Glutamatergic neuron (in vitro differentiated cells): Measurements from ENCODE around the gene WDR7. TPM values are rescaled to one million over a fixed set of nuclear protein-coding genes. Genes with fewer than 3 reads are reported as not detected.

Experiments
- DNase-seq: peaks from one replicate; pipeline ENCODE4 v3.0.0; 2022
- H3K27ac Mint-ChIP-seq: one replicate; pipeline ENCODE4 v1.8.0; 2020; ENCODE audit warnings: mild to moderate bottlenecking, mixed read lengths, inconsistent platforms; ENCODE audit not compliant: unreplicated experiment
- H3K27me3 Mint-ChIP-seq: one replicate; pipeline ENCODE4 v1.8.0; 2020; ENCODE audit warnings: mild to moderate bottlenecking, moderate library complexity, mixed read lengths, inconsistent platforms; ENCODE audit not compliant: unreplicated experiment
- H3K36me3 Mint-ChIP-seq: one replicate; pipeline ENCODE4 v1.8.0; 2020; ENCODE audit warnings: mild to moderate bottlenecking, mixed read lengths, inconsistent platforms; ENCODE audit not compliant: unreplicated experiment
- H3K4me1 Mint-ChIP-seq: one replicate; pipeline ENCODE4 v1.8.0; 2020; ENCODE audit warnings: mild to moderate bottlenecking, low read depth, mixed read lengths, inconsistent platforms; ENCODE audit not compliant: unreplicated experiment
- H3K4me3 Mint-ChIP-seq: one replicate; pipeline ENCODE4 v1.8.0; 2020; ENCODE audit warnings: mild to moderate bottlenecking, mixed read lengths, inconsistent platforms; ENCODE audit not compliant: unreplicated experiment
- H3K9me3 Mint-ChIP-seq: one replicate; pipeline ENCODE4 v1.8.0; 2020; ENCODE audit warnings: mild to moderate bottlenecking, moderate library complexity, mixed read lengths, inconsistent platforms; ENCODE audit not compliant: unreplicated experiment
- total RNA-seq: library from RNA; stranded (reverse); fragmentation: NEBNext Ultra II Directional; extraction: Animal tissue kit (Norgen Biotek cat#: 25700); gene quantifications from one replicate; pipeline ENCODE4 v1.2.1, GENCODE V29; 2021; ENCODE audit not compliant: unreplicated experiment
- TF ChIP-seq, protein P1 (sequence below): fragments of 200-600 bp; sonication (generic); IDR thresholded peaks from one replicate; pipeline ENCODE4 v1.5.0; 2021; ENCODE audit not compliant: partially characterized antibody, unreplicated experiment

The WDR7 gene
- total RNA-seq, 1 donor from 2014 or later: 41.8 TPM

GRCh38 chr18:57077786-57078552 is 426.8 kb downstream of the WDR7 start:
- H3K36me3 Mint-ChIP-seq: peaks cover 7% of the 10 kb centered on the region
- no peak for DNase-seq
- H3K27me3 Mint-ChIP-seq: no peaks in the 10 kb centered on the region
- no peak overlapping the region for H3K4me3 Mint-ChIP-seq
- H3K4me1 Mint-ChIP-seq: peaks cover 12% of the 10 kb centered on the region
- TF ChIP-seq, protein P1, sequence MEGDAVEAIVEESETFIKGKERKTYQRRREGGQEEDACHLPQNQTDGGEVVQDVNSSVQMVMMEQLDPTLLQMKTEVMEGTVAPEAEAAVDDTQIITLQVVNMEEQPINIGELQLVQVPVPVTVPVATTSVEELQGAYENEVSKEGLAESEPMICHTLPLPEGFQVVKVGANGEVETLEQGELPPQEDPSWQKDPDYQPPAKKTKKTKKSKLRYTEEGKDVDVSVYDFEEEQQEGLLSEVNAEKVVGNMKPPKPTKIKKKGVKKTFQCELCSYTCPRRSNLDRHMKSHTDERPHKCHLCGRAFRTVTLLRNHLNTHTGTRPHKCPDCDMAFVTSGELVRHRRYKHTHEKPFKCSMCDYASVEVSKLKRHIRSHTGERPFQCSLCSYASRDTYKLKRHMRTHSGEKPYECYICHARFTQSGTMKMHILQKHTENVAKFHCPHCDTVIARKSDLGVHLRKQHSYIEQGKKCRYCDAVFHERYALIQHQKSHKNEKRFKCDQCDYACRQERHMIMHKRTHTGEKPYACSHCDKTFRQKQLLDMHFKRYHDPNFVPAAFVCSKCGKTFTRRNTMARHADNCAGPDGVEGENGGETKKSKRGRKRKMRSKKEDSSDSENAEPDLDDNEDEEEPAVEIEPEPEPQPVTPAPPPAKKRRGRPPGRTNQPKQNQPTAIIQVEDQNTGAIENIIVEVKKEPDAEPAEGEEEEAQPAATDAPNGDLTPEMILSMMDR: no peak
- no peak overlapping the region for H3K27ac Mint-ChIP-seq
- H3K9me3 Mint-ChIP-seq: peaks cover 7% of the 10 kb centered on the region

DNA sequence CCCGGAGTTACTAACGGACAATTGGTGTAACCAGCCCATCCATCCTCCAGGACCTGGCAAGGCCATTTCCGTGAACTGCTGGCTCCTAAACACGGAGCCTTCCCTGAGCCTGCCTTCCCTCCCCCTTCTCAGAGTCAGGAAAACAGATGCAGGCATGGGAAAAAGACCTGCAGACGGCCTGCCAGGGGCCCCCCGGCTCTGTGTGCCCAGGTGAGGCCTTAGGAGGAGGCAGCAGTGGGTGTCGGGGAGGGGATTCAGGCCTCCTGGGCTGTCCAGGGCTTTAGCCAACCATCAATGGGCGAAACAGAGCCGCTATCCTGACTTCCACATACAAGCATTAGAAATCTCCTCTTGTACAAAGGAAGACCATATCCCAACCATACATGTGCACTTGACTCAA is 427.5 kb downstream of the WDR7 start:
- peaks cover 7% of the 10 kb centered on the region for H3K9me3 Mint-ChIP-seq
- no peak for DNase-seq
- H3K36me3 Mint-ChIP-seq: peaks cover 8% of the 10 kb centered on the region
- no peak overlapping the region for H3K27ac Mint-ChIP-seq
- H3K4me1 Mint-ChIP-seq: peaks cover 10% of the 10 kb centered on the region
- no peak overlapping the region for H3K4me3 Mint-ChIP-seq
- TF ChIP-seq, protein P1: no peak
- no peaks in the 10 kb centered on the region for H3K27me3 Mint-ChIP-seq

DNA sequence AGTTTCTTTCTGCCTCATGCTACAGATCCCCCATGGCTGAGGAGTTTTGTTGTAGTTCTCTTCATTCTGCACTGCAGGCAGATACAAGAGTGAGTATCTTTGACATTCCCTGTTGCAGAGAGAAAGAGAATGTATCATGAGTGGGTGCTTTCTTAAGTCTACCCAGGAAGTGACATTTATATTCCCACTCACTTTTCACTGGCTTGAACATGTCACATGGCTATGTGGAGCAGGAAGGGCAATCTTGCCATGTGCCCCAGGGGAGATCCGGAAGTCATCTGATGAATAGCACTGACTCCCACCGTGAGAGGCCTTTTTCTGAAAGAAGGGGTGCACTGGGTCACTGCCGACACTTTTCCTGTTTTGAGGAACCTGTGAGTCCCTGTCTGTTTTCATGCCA is 429.3 kb downstream of the WDR7 start:
- H3K9me3 Mint-ChIP-seq: peaks cover 8% of the 10 kb centered on the region
- H3K4me1 Mint-ChIP-seq: peaks cover 7% of the 10 kb centered on the region
- H3K27ac Mint-ChIP-seq: no peak overlapping the region
- peaks cover 14% of the 10 kb centered on the region for H3K36me3 Mint-ChIP-seq
- H3K27me3 Mint-ChIP-seq: peaks cover 1% of the 10 kb centered on the region
- H3K4me3 Mint-ChIP-seq: no peak overlapping the region
- TF ChIP-seq, protein P1: no peak
- no peak for DNase-seq

DNA sequence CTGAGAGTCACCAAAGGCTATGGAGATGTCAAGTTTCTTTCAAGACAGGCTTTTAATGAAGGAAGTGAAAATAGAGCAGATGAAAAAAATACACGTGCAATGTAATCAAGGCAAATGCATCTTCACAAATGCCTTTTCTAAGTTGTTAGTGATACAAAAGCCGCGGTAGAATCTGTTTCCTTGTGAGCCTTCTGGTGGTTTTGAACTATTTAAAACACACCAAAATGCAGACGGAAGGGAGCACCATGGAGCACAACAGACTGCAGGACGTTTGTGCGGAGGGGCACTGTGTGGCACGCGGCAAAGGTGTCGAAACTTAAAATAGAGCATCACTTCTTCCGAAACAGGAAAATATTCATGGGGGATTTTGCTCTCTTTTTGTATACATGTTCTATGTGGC is 430.7 kb downstream of the WDR7 start:
- DNase-seq: no peak
- peaks cover 14% of the 10 kb centered on the region for H3K36me3 Mint-ChIP-seq
- H3K27ac Mint-ChIP-seq: no peak overlapping the region
- TF ChIP-seq, protein P1: no peak
- no peak overlapping the region for H3K4me3 Mint-ChIP-seq
- H3K4me1 Mint-ChIP-seq: peaks cover 7% of the 10 kb centered on the region
- H3K9me3 Mint-ChIP-seq: peaks cover 2% of the 10 kb centered on the region
- H3K27me3 Mint-ChIP-seq: peaks cover 2% of the 10 kb centered on the region

DNA sequence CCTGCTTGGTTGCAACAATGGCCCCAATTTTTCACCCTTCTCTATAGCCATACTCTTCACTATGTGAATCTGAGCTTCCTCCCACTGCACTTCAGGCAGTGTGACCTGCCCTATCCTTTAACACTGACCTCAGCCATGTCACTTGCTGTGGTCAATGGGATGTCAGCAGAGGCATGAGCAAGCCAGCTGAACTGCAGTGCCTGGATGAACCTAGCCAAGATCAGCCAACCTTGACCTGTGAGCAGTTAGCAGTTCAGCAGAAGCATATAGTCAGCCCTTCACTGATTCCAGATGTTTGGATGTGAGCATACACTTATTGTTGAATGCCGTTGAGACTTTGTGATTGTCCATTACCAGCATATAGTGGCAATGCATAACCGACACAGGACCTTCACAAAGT is 432.3 kb downstream of the WDR7 start:
- H3K9me3 Mint-ChIP-seq: peaks cover 2% of the 10 kb centered on the region
- TF ChIP-seq, protein P1: no peak

More for the DNA sequence above, 432.3 kb downstream of the WDR7 start:
- Mint-ChIP-seq H3K27me3 (peaks cover 2% of the 10 kb centered on the region), H3K4me1 (peaks cover 7% of the 10 kb centered on the region), H3K27ac (no peak overlapping the region), H3K36me3 (peaks cover 14% of the 10 kb centered on the region), H3K4me3 (no peak overlapping the region)
- no peak for DNase-seq
